ENCODE results near the gene SH3RF3. TPM values are rescaled to one million over a fixed set of nuclear protein-coding genes. Genes with fewer than 3 reads are reported as not detected.

The SH3RF3 gene
- total RNA-seq, 2 donors from 2014 or later = 1.4 to 17.0 TPM

DNA sequence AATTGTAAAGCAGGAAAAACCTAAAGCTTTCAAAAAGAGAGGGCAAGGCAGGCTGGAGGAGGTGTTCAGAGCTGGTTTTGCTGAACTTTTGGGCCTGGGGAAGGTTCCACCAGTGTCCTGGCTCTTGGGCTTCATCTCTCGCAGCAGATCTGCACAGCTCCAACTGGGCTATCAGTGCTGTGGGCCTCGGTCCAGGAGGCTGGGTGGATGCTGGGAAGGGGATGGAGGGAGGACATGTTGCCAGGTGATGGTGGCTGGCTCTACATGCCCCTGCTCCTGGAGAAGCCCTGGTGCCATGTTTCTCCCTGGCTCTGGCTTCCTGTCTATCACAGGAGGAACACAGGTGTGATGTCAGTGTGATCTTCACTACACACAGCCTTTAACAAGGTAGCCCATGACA lies 187.1 kb downstream of the SH3RF3 start:
- TF ChIP-seq POLR2A (IDR thresholded peaks at IDR 0.05) (no peak), POLR2AphosphoS5 (IDR thresholded peaks at IDR 0.05) (no peak)
- TF ChIP-seq, protein P1, sequence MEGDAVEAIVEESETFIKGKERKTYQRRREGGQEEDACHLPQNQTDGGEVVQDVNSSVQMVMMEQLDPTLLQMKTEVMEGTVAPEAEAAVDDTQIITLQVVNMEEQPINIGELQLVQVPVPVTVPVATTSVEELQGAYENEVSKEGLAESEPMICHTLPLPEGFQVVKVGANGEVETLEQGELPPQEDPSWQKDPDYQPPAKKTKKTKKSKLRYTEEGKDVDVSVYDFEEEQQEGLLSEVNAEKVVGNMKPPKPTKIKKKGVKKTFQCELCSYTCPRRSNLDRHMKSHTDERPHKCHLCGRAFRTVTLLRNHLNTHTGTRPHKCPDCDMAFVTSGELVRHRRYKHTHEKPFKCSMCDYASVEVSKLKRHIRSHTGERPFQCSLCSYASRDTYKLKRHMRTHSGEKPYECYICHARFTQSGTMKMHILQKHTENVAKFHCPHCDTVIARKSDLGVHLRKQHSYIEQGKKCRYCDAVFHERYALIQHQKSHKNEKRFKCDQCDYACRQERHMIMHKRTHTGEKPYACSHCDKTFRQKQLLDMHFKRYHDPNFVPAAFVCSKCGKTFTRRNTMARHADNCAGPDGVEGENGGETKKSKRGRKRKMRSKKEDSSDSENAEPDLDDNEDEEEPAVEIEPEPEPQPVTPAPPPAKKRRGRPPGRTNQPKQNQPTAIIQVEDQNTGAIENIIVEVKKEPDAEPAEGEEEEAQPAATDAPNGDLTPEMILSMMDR (IDR thresholded peaks at IDR 0.05) = no peak
- WGBS = 87% methylated on average over 2 of the region's 2 CpGs
- no peaks in the 10 kb centered on the region for H3K9me3 ChIP-seq
- peaks cover 4% of the 10 kb centered on the region for H3K4me1 ChIP-seq (replicated peaks)
- no peaks in the 10 kb centered on the region for H3K36me3 ChIP-seq
- intact Hi-C loops (cut with DNase I) = loop anchor here (5.0 kb wide), 2 partner anchors 129 to 176 kb away; no protein-coding TSS in a partner anchor
- H3K27me3 ChIP-seq (replicated peaks; ENCODE audit: insufficient read depth) = no peaks in the 10 kb centered on the region
- H3K4me3 ChIP-seq = no peak overlapping the region
- no peak for DNase-seq (ENCODE audit: low spot score)
- no peak overlapping the region for H3K27ac ChIP-seq

DNA sequence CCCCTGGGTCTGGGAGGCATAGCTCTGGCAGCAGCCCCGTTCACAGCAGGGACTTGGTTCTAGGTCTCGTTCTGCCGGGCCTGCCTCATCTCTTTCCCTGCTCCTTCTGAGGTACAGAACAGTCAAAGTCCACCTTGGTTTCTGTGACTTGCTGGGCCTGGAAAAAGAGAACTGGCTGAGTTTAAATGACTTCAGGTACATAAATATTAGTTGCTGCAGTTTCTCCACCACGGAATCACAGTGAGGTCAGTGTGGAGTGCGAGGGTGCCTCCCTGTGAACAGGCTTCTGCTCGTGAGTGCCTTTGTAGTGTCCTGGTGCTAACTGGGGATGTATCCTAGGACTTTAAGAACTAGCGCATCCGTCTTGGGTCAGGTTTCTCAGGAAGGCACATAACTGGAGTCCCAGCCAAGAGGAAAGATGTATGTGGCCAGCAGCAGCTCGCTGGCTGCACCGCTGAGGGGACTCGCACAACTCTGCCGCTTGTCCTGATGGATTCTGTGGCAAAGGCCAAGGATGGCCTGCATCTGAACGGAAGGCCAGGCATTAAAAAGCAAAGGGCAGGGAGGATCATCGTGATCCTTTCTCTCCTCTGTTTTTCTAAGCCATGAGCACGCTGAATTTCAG lies 188.6 kb downstream of the SH3RF3 start:
- no peak for DNase-seq (ENCODE audit: low spot score)
- H3K27ac ChIP-seq = no peak overlapping the region

DNA sequence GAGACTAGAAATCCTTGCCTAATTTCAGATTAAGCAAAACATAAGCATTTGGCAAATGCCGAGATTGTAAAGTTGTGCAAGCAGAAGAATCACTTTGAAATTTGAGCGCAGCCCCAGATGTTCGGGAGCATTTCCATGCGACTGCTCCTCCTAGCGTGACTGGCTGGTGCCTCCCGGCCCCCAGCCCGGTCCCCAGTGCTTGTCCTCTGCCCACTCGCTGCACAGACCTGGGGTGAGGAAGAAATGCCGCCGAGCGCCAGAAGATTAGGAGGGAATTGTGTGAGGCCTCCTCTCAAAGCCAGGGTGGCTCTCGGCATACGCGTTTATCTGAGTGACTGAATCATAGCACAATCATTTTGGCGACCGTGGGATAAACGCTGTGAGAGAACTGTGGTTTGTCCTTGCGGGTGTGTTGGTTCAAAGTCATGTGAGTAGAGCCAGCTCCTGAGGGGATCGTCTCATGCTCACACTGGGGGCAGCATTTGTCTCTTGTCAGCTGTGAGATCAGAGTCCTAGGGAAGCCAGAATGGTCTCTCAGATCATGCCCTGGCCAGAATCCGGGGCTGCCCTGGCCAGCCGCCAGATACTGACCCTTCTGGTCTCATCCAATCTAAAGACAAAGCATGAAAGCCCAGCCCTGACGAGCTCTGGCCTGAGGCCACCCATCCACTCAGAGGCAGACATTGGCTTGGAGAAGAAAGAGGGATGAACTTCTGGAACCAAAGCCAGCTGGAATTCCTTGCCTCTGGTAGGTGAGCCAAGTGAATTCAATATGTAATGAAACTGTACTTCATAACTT lies 189.3 kb downstream of the SH3RF3 start:
- H3K4me3 ChIP-seq = no peak overlapping the region
- intact Hi-C loops (cut with DNase I) = loop anchor here (2.0 to 5.0 kb wide), 3 partner anchors 131 to 188 kb away; no protein-coding TSS in a partner anchor
- TF ChIP-seq, protein P1 (IDR thresholded peaks at IDR 0.05) = peak in 1 of 4 experiments; percentile 25
- peak; percentile 35 for TF ChIP-seq POLR2AphosphoS5 (IDR thresholded peaks at IDR 0.05)
- no peak for TF ChIP-seq POLR2A (IDR thresholded peaks at IDR 0.05)
- H3K9me3 ChIP-seq = no peaks in the 10 kb centered on the region
- 14% methylated on average over 22 of the region's 22 CpGs for WGBS
- peak overlapping the region; percentile 37 to 53 for H3K27ac ChIP-seq
- H3K27me3 ChIP-seq (replicated peaks; ENCODE audit: insufficient read depth) = no peaks in the 10 kb centered on the region
- H3K4me1 ChIP-seq (replicated peaks) = peaks cover 14% of the 10 kb centered on the region
- no peaks in the 10 kb centered on the region for H3K36me3 ChIP-seq
- peak; percentile 44 for DNase-seq (ENCODE audit: low spot score)

More for the DNA sequence above, 188.6 kb downstream of the SH3RF3 start:
- Histone ChIP-seq H3K27me3 (replicated peaks; ENCODE audit: insufficient read depth) (no peaks in the 10 kb centered on the region), H3K4me1 (replicated peaks) (peaks cover 6% of the 10 kb centered on the region), H3K9me3 (no peaks in the 10 kb centered on the region), H3K4me3 (no peak overlapping the region), H3K36me3 (no peaks in the 10 kb centered on the region)
- TF ChIP-seq POLR2AphosphoS5 (IDR thresholded peaks at IDR 0.05) (no peak), POLR2A (IDR thresholded peaks at IDR 0.05) (no peak)
- TF ChIP-seq, protein P1 (IDR thresholded peaks at IDR 0.05) = no peak
- 34% methylated on average over 15 of the region's 15 CpGs for WGBS
- intact Hi-C loops (cut with DNase I) = loop anchor here (2.0 to 5.0 kb wide), 3 partner anchors 130 to 187 kb away; no protein-coding TSS in a partner anchor

DNA sequence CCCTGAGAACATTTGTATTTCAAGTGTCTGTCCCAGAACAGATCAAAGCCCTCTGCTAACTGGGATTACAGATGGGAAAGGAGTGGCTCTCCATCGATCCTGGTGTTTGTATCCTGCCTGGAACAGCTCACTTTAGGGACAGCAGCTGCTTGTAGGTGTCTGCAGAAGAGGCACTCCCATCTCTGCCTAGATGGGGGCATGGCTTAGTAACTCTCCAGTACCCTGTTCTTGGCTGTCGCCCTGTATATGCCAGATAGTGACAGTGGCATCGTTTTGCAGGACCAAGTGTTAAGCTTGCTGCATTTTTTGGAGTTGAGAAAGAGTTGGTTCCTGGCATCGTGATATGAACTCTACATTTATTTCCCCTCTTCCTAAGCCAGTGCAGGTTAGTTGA lies 189.9 kb downstream of the SH3RF3 start:
- no peaks in the 10 kb centered on the region for H3K27me3 ChIP-seq (replicated peaks; ENCODE audit: insufficient read depth)
- no peak overlapping the region for H3K4me3 ChIP-seq
- H3K36me3 ChIP-seq = no peaks in the 10 kb centered on the region
- 19% methylated on average over 4 of the region's 4 CpGs for WGBS
- TF ChIP-seq POLR2AphosphoS5 (IDR thresholded peaks at IDR 0.05) = no peak
- TF ChIP-seq, protein P1 (IDR thresholded peaks at IDR 0.05) = no peak
- no peak for TF ChIP-seq POLR2A (IDR thresholded peaks at IDR 0.05)
- peaks cover 18% of the 10 kb centered on the region for H3K4me1 ChIP-seq (replicated peaks)
- intact Hi-C loops (cut with DNase I) = loop anchor here (2.0 to 5.0 kb wide), 3 partner anchors 132 to 188 kb away; no protein-coding TSS in a partner anchor
- peak overlapping the region; percentile 37 to 53 for H3K27ac ChIP-seq
- DNase-seq (ENCODE audit: low spot score) = no peak
- H3K9me3 ChIP-seq = no peaks in the 10 kb centered on the region
